Activated CD4-positive, CD25-positive, alpha-beta regulatory T cell (primary cell): ENCODE measurements around the gene EBPL.

Experiments
- DNase-seq, 4 experiments: peaks; one replicate each; lab custom pipeline; 2025; lab: John Stamatoyannopoulos, UW

The EBPL gene

GRCh38 chr13:49676581-49677298 lies 14.5 kb downstream of the EBPL start:
- no peak for DNase-seq

GRCh38 chr13:49670828-49671227 lies 20.5 kb downstream of the EBPL start:
- DNase-seq: no peak

- no peak for DNase-seq
Observed at GRCh38 chr13:49669735-49670309, 21.5 kb downstream of the EBPL start.

- no peak for DNase-seq
Observed at GRCh38 chr13:49667773-49668172, 23.5 kb downstream of the EBPL start.

GRCh38 chr13:49664606-49665005 lies 26.7 kb downstream of the EBPL start:
- no peak for DNase-seq

GRCh38 chr13:49657241-49657641 lies 34.0 kb downstream of the EBPL start:
- DNase-seq: no peak

- DNase-seq: no peak
Observed at GRCh38 chr13:49655906-49656305, 35.4 kb downstream of the EBPL start.

- no peak for DNase-seq
Observed at GRCh38 chr13:49654011-49654410, 37.3 kb downstream of the EBPL start.

GRCh38 chr13:49653478-49653877 lies 37.8 kb downstream of the EBPL start:
- no peak for DNase-seq

GRCh38 chr13:49652355-49653305 lies 38.7 kb downstream of the EBPL start:
- no peak for DNase-seq

GRCh38 chr13:49651570-49652354 lies 39.5 kb downstream of the EBPL start:
- DNase-seq: no peak

- no peak for DNase-seq
Observed at GRCh38 chr13:49649963-49650312, 41.3 kb downstream of the EBPL start.

GRCh38 chr13:49649244-49649962 lies 41.9 kb downstream of the EBPL start:
- no peak for DNase-seq

- no peak for DNase-seq
Observed at GRCh38 chr13:49646688-49647087, 44.6 kb downstream of the EBPL start.

- DNase-seq: no peak
Observed at GRCh38 chr13:49645451-49645850, 45.8 kb downstream of the EBPL start.

- DNase-seq: no peak
Observed at GRCh38 chr13:49643035-49643646, 48.1 kb downstream of the EBPL start.

GRCh38 chr13:49641801-49642291 lies 49.4 kb downstream of the EBPL start:
- DNase-seq: no peak

- no peak for DNase-seq
Observed at GRCh38 chr13:49638744-49639072, 52.6 kb downstream of the EBPL start.

- no peak for DNase-seq
Observed at GRCh38 chr13:49638030-49638743, 53.1 kb downstream of the EBPL start.

GRCh38 chr13:49636705-49637104 lies 54.6 kb downstream of the EBPL start:
- no peak for DNase-seq
